RWPE1 (cell line): ENCODE measurements around the gene CD207.
"Not testable (repeated sequence)": the region's sequence is repeated elsewhere in the genome, so short reads cannot be mapped to it uniquely, and the experiment has no call there.

Experiments used
- CTCF ChIA-PET: fragments of 350-600 bp; sonication (Branson Sonifier 250); formaldehyde crosslinking; extraction: SDS; loops from one replicate; lab custom pipeline; 2021; lab: Yijun Ruan, JAX
- POLR2A ChIA-PET: fragments of 400-600 bp; formaldehyde crosslinking; extraction: SDS; loops from one replicate; lab custom pipeline; 2020; ENCODE audit warnings: antibody characterized with exemption; ENCODE audit not compliant: low non-redundant PET; lab: Yijun Ruan, JAX
- DNase-seq: peaks from one replicate; pipeline ENCODE4 v3.0.0; 2012; ENCODE audit warnings: low spot score
- H3K27ac ChIP-seq: fragments of 450-650 bp; 2 replicates; pipeline ENCODE4 v1.5.1; 2017
- CTCF ChIP-seq: fragments of 450-650 bp; conservative IDR thresholded peaks from 2 replicates; pipeline ENCODE4 v1.5.1; 2017; ENCODE audit warnings: low read depth, mild to moderate bottlenecking

Gene CD207

DNA sequence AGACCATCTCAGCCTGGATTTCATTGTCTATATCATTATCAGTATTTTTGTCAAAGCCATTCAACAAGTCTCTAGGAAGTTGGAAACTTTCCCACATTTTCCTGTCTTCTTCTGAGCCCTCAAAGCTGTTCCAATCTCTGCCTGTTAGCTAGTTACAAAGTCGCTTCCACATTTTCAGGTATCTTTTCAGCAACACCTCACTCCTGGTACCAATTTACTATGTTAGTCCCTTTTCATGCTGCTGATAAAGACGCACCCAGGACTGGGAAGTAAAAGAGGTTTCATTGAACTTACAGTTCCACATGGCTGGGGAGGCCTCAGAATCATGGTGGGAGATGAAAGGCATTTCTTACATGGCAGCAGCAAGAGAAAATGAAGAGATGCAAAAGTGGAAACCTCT, 35.9 kb downstream of the CD207 start:
- no peak for DNase-seq
- no peak for TF ChIP-seq CTCF
- CTCF ChIA-PET, result no interaction called here
- POLR2A ChIA-PET, result no interaction called here
- no peak overlapping the region for H3K27ac ChIP-seq

GRCh38 chr2:70797996-70798395, 37.6 kb downstream of the CD207 start:
- H3K27ac ChIP-seq, DNase-seq, POLR2A ChIA-PET, CTCF ChIA-PET: not testable (repeated sequence)

DNA sequence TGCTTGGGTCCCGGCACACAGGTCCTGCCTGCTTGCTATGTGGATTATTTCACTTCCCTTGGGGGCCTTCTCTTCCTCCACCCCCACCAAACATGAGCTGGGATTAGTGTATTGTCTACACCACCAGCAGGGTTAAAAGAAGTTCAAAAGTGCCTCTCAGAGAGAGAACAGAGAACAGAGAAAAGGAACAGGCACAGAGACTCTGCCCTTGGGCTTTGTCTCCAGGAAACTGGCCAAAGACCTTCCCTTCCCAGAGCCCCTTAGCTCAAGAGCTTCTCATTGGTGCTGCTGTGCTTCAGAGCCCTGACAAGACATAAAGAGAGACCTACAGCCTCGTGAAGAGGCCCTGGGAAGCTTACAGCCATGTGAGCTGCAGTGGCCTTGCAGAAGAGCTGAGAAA, 38.1 kb downstream of the CD207 start:
- POLR2A ChIA-PET, result no interaction called here
- no peak for TF ChIP-seq CTCF
- CTCF ChIA-PET, result interaction anchor here (0.6 kb wide), 2 partner anchors 67 to 123 kb away, joined by 3 to 4 read pairs; no protein-coding TSS in a partner anchor

GRCh38 chr2:70796262-70796661, 39.4 kb downstream of the CD207 start:
- ChIA-PET POLR2A (no interaction called here), CTCF (interaction anchor here (0.6 to 0.8 kb wide), 2 partner anchors 42 to 49 kb away, joined by 3 read pairs; no protein-coding TSS in a partner anchor)
- TF ChIP-seq CTCF, result no peak
- H3K27ac ChIP-seq, result no peak overlapping the region
- no peak for DNase-seq

More for the DNA sequence above, 38.1 kb downstream of the CD207 start:
- no peak for DNase-seq
- H3K27ac ChIP-seq, result no peak overlapping the region

- no peak overlapping the region for H3K27ac ChIP-seq
- no peak for DNase-seq
- ChIA-PET CTCF (no interaction called here), POLR2A (no interaction called here)
- TF ChIP-seq CTCF, result no peak
Measured at GRCh38 chr2:70795164-70795995, 40.2 kb downstream of the CD207 start.

DNA sequence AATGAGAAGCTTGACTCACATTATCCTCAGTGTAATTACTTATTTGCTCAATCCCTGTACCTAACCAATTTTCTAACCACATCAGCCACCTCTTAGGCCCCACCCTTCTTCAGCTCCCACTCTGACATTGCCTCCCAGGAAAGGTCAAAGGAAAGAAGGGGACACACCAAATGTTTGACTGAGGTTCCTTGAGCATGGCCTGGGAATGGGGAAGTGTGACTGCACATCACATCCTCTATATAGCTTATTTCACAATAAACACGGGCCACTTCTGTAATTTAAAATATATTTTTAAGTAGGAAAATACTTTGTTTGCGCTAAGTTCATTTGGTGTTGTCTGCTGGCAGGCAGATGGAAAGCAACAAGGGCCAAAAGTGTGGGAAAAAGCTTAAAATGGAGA, 42.2 kb downstream of the CD207 start:
- POLR2A ChIA-PET, result no interaction called here
- H3K27ac ChIP-seq, result no peak overlapping the region
- no peak for DNase-seq
- CTCF ChIA-PET, result interaction anchor here (0.7 kb wide), 1 partner anchor 114 kb away, joined by 3 read pairs; no protein-coding TSS in a partner anchor
- TF ChIP-seq CTCF, result no peak

- no peak within 1 kb of the TSS for H3K27ac ChIP-seq
- TF ChIP-seq CTCF, result no peak
- CTCF ChIA-PET, result interaction anchor here (0.5 to 1.7 kb wide), 7 partner anchors 80 to 173 kb away, joined by 3 to 13 read pairs (median 3); no protein-coding TSS in a partner anchor
- POLR2A ChIA-PET, result no interaction called here
- DNase-seq, result no peak
Measured at GRCh38 chr2:70790136-70790828, 45.3 kb downstream of the CD207 start, which contains the start of gene FIGLA. FIGLA (minus strand) TSS chr2:70790643; CDS start chr2:70790638, 5 bp downstream.
